NAMALWA (cell line): ENCODE results near the gene DDX1.

Experiments used
- DNase-seq: peaks from one replicate; pipeline ENCODE4 v3.0.0-alpha.2; 2015; ENCODE audit warnings: low spot score

The DDX1 gene

GRCh38 chr2:15646661-15647060, 55.0 kb downstream of the DDX1 start:
- DNase-seq = no peak

- DNase-seq = no peak
Observed at GRCh38 chr2:15647622-15648590, 56.2 kb downstream of the DDX1 start.

- no peak for DNase-seq
Observed at GRCh38 chr2:15648593-15649525, 57.2 kb downstream of the DDX1 start.

- no peak for DNase-seq
Observed at GRCh38 chr2:15649561-15650255, 58.0 kb downstream of the DDX1 start.

- DNase-seq = no peak
Observed at GRCh38 chr2:15650616-15651366, 59.1 kb downstream of the DDX1 start.

- DNase-seq = no peak
Observed at GRCh38 chr2:15651367-15651727, 59.7 kb downstream of the DDX1 start.

- DNase-seq = no peak
Observed at GRCh38 chr2:15652252-15652651, 60.6 kb downstream of the DDX1 start.

- no peak for DNase-seq
Observed at GRCh38 chr2:15652801-15653200, 61.1 kb downstream of the DDX1 start.

GRCh38 chr2:15653806-15654726, 62.4 kb downstream of the DDX1 start:
- DNase-seq = no peak

GRCh38 chr2:15654727-15655073, 63.0 kb downstream of the DDX1 start:
- DNase-seq = no peak

GRCh38 chr2:15655123-15655887, 63.6 kb downstream of the DDX1 start:
- DNase-seq = no peak

- no peak for DNase-seq
Observed at GRCh38 chr2:15656090-15656489, 64.4 kb downstream of the DDX1 start.

GRCh38 chr2:15657759-15658158, 66.1 kb downstream of the DDX1 start:
- DNase-seq = no peak

- no peak for DNase-seq
Observed at GRCh38 chr2:15658911-15659310, 67.2 kb downstream of the DDX1 start.

GRCh38 chr2:15660491-15661294, 69.0 kb downstream of the DDX1 start:
- DNase-seq = no peak

- DNase-seq = no peak
Observed at GRCh38 chr2:15661295-15661569, 69.6 kb downstream of the DDX1 start.

GRCh38 chr2:15662026-15662425, 70.4 kb downstream of the DDX1 start:
- DNase-seq = no peak

- DNase-seq = no peak
Observed at GRCh38 chr2:15662579-15662978, 70.9 kb downstream of the DDX1 start.

- no peak for DNase-seq
Observed at GRCh38 chr2:15663802-15664201, 72.1 kb downstream of the DDX1 start.
